IMR-90 (cell line): ENCODE results near the gene MORN4. TPM values are rescaled to one million over a fixed set of nuclear protein-coding genes. Genes with fewer than 3 reads are reported as not detected.

Source experiments
- ATAC-seq: fragments of 200-7000 bp; cut with Tn5 transposase; 2 replicates; pipeline ENCODE4 v1.9.1; 2020; ENCODE audit warnings: low read depth, mild to moderate bottlenecking, moderate library complexity
- BruUV-seq: library from RNA; stranded (reverse); fragments of 400-500 nt; replicated peaks from 2 replicates; lab custom pipeline; 2021; lab: Mats Ljungman, UMichigan
- CTCF ChIA-PET: fragments of 300-600 bp; formaldehyde crosslinking; extraction: SDS; loops from one replicate; lab custom pipeline; 2021; ENCODE audit warnings: antibody characterized with exemption; lab: Yijun Ruan, JAX
- POLR2A ChIA-PET: fragments of 300-600 bp; sonication (Branson Sonifier 250); formaldehyde crosslinking; loops from one replicate; lab custom pipeline; 2022; ENCODE audit warnings: antibody characterized with exemption; ENCODE audit not compliant: unreplicated experiment; lab: Charles Lee
- DNase-seq: peaks from one replicate; pipeline ENCODE4 v3.0.0; 2013
- H2AFZ ChIP-seq: replicated peaks from 2 replicates; pipeline ENCODE3; 2013; ENCODE audit warnings: low read length, mild to moderate bottlenecking; ENCODE audit not compliant: poor library complexity
- H2AK5ac ChIP-seq: 2 replicates; pipeline ENCODE4 v1.6.1; 2013; ENCODE audit warnings: low read depth, low read length, inconsistent platforms
- H2AK9ac ChIP-seq: replicated peaks from 2 replicates; pipeline ENCODE3; 2013; ENCODE audit warnings: mild to moderate bottlenecking, low read depth, low read length, moderate library complexity; ENCODE audit not compliant: poor library complexity
- H2BK120ac ChIP-seq: 2 replicates; pipeline ENCODE4 v1.6.1; 2013; ENCODE audit warnings: low read depth, low read length, inconsistent platforms
- H2BK15ac ChIP-seq: 3 replicates; pipeline ENCODE4 v1.6.1; 2013; ENCODE audit warnings: low read depth, low read length, inconsistent platforms
- H2BK20ac ChIP-seq: 2 replicates; pipeline ENCODE4 v1.6.1; 2013; ENCODE audit warnings: low read depth, mild to moderate bottlenecking, inconsistent platforms, low read length, moderate library complexity
- H2BK5ac ChIP-seq: 2 replicates; pipeline ENCODE4 v1.6.1; 2013; ENCODE audit warnings: mild to moderate bottlenecking, low read depth, low read length, inconsistent platforms; ENCODE audit not compliant: poor library complexity, severe bottlenecking
- H3K14ac ChIP-seq: replicated peaks from 2 replicates; pipeline ENCODE4 v1.6.1; 2013; ENCODE audit warnings: low read depth, low read length, inconsistent platforms
- H3K18ac ChIP-seq: 2 replicates; pipeline ENCODE4 v1.6.1; 2013; ENCODE audit warnings: low read depth, low read length, control low read depth
- H3K23ac ChIP-seq: 2 replicates; pipeline ENCODE4 v1.6.1; 2013; ENCODE audit warnings: low read depth, low read length, inconsistent platforms
- H3K27ac ChIP-seq: 2 replicates; pipeline ENCODE4 v1.5.1; 2013; ENCODE audit warnings: mild to moderate bottlenecking, control low read depth, low read length; ENCODE audit not compliant: insufficient read depth
- H3K27me3 ChIP-seq: 2 replicates; pipeline ENCODE4 v1.6.1; 2013; ENCODE audit warnings: low read length; ENCODE audit not compliant: control insufficient read depth, insufficient read depth
- H3K36me3 ChIP-seq: 2 replicates; pipeline ENCODE4 v1.6.1; 2013; ENCODE audit warnings: low read length, mixed read lengths; ENCODE audit not compliant: control insufficient read depth, insufficient read depth
- H3K4ac ChIP-seq: 2 replicates; pipeline ENCODE4 v1.6.1; 2013; ENCODE audit warnings: low read depth, low read length, inconsistent platforms
- H3K4me1 ChIP-seq: 2 replicates; pipeline ENCODE4 v1.6.1; 2013; ENCODE audit warnings: low read length, mixed read lengths; ENCODE audit not compliant: control insufficient read depth, insufficient read depth
- H3K4me2 ChIP-seq: 2 replicates; pipeline ENCODE4 v1.6.1; 2013; ENCODE audit warnings: low read depth, mild to moderate bottlenecking, control low read depth, low read length, moderate library complexity
- H3K4me3 ChIP-seq: 2 replicates; pipeline ENCODE4 v1.5.1; 2013; ENCODE audit warnings: low read depth, mild to moderate bottlenecking, control low read depth, low read length, moderate library complexity; ENCODE audit not compliant: insufficient read depth
- H3K56ac ChIP-seq: 2 replicates; pipeline ENCODE4 v1.6.1; 2013; ENCODE audit warnings: low read length, inconsistent platforms; ENCODE audit not compliant: insufficient read depth; ENCODE audit errors: extremely low read depth
- H3K79me1 ChIP-seq, 2 experiments: 2 replicates each; pipeline ENCODE4 v1.6.1; 2013; ENCODE audit warnings: low read length in 2 of 2, inconsistent platforms in 1 of 2, low read depth in 1 of 2
- H3K9ac ChIP-seq: 2 replicates; pipeline ENCODE4 v1.6.1; 2013; ENCODE audit warnings: low read depth, low read length, control low read depth
- H3K9me1 ChIP-seq: 2 replicates; pipeline ENCODE4 v1.6.1; 2013; ENCODE audit warnings: low read length, inconsistent platforms; ENCODE audit not compliant: insufficient read depth
- H3K9me3 ChIP-seq: 2 replicates; pipeline ENCODE4 v1.6.1; 2013; ENCODE audit warnings: low read length; ENCODE audit not compliant: control insufficient read depth, insufficient read depth
- H4K20me1 ChIP-seq: 2 replicates; pipeline ENCODE4 v1.6.1; 2013; ENCODE audit warnings: low read length, inconsistent platforms; ENCODE audit not compliant: insufficient read depth
- H4K5ac ChIP-seq: 2 replicates; pipeline ENCODE4 v1.6.1; 2013; ENCODE audit warnings: mild to moderate bottlenecking, low read depth, low read length, control low read depth
- H4K8ac ChIP-seq, 2 experiments: 2 replicates each; pipeline ENCODE4 v1.6.1; 2013; ENCODE audit warnings: low read depth in 2 of 2, low read length in 2 of 2, control low read depth in 1 of 2, inconsistent platforms in 1 of 2
- H4K91ac ChIP-seq: 2 replicates; pipeline ENCODE4 v1.6.1; 2013; ENCODE audit warnings: low read depth, low read length, inconsistent platforms; ENCODE audit not compliant: insufficient read depth
- FOS ChIP-seq: fragments of 150-350 bp; IDR thresholded peaks from 2 replicates; pipeline ENCODE4 v1.6.1; 2016; ENCODE audit warnings: low read depth, low read length
- MAZ ChIP-seq: IDR thresholded peaks from 2 replicates; pipeline ENCODE4 v1.6.1; 2012; ENCODE audit warnings: low read depth, mild to moderate bottlenecking, low read length, improper control_type of control experiment, moderate library complexity, borderline replicate concordance
- SMC3 ChIP-seq: fragments of 150-350 bp; IDR thresholded peaks from 2 replicates; pipeline ENCODE4 v1.6.1; 2016; ENCODE audit warnings: low read depth, mild to moderate bottlenecking, antibody characterized with exemption, low read length, moderate library complexity
- WGBS, 2 experiments: methylation state at CpG; one replicate each; pipeline versions ENCODE4 v1.1.5 to v1.1.7; 2013; ENCODE audit warnings: missing lambda C conversion rate in 2 of 2; ENCODE audit not compliant: insufficient read length in 1 of 2; ENCODE audit errors: extremely low coverage in 2 of 2; 5-methylcytosine and 5-hydroxymethylcytosine counted together
- dilution Hi-C: fragments of 300-500 bp; cut with HindIII; formaldehyde crosslinking; loops from one replicate; pipeline ENCODE4 v1.14.3; 2018; ENCODE audit warnings: low sequenced_read_pairs; ENCODE audit not compliant: unreplicated experiment
- in situ Hi-C: fragments of 300-500 bp; cut with MboI; formaldehyde crosslinking; loops from 3 replicates; pipeline ENCODE4 v1.14.3; 2019; ENCODE audit warnings: low sequenced_read_pairs, inconsistent platforms, mixed read lengths
- intact Hi-C: fragments of 100-400 bp; cut with micrococcal nuclease; formaldehyde crosslinking; loops from 2 replicates; pipeline ENCODE4 v1.10.0; 2022
- polyA plus RNA-seq, 3 experiments: library from polyadenylated mRNA; depleted of rRNA; stranded (reverse); fragments of >200 nt; gene quantifications; 2 replicates each; pipeline ENCODE4 v1.2.3, GENCODE V29; 2012; ENCODE audit warnings: low replicate concordance in 1 of 3
- total RNA-seq: library from RNA; depleted of rRNA; stranded (reverse); fragments of >200 nt; gene quantifications from 2 replicates; pipeline ENCODE4 v1.2.3, GENCODE V29; 2012; rRNA removed

Gene MORN4
- total and polyA plus RNA-seq, 2 of the 4 experiments (the other 2 are of a cell fraction): 3.2 to 8.4 TPM

DNA sequence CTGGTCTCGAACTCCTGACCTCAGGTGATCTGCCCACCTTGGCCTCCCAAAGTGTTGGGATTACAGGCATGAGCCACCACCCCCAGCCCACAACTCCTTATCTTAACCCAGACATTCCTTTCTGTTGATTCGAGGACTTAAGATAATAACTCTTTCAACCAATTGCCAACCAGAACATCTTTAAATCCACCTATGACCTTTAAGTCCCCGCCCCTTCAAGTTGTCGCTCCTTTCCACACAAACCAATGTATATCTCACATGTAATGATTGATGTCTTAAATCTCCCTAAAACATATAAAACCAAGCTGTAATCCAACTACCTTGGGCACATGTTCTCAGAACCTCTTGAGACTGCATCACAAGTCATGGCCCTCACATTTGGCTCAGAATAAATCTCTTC, 68.5 kb downstream of the MORN4 start:
- H4K5ac ChIP-seq: no peak overlapping the region
- H3K4me1 ChIP-seq: no peaks in the 10 kb centered on the region
- H2AK5ac ChIP-seq: no peak overlapping the region
- no peak overlapping the region for H3K18ac ChIP-seq
- H3K56ac ChIP-seq: no peak overlapping the region
- no peak overlapping the region for H2BK120ac ChIP-seq
- H2AK9ac ChIP-seq: no peak overlapping the region
- TF ChIP-seq SMC3: no peak
- TF ChIP-seq FOS: no peak
- TF ChIP-seq MAZ: no peak
- POLR2A ChIA-PET: no interaction called here
- no peaks in the 10 kb centered on the region for H4K20me1 ChIP-seq
- no peak overlapping the region for H3K4me3 ChIP-seq
- H4K8ac ChIP-seq: no peak overlapping the region
- H3K4ac ChIP-seq: no peak overlapping the region
- peaks cover 11 to 18% of the 10 kb centered on the region in 2 experiments; a peak in 2 of 4 replicates for H3K79me1 ChIP-seq
- H3K4me2 ChIP-seq: no peak overlapping the region
- H3K9ac ChIP-seq: no peak overlapping the region
- CTCF ChIA-PET: no interaction called here
- H4K91ac ChIP-seq: no peak overlapping the region
- H3K27me3 ChIP-seq: no peaks in the 10 kb centered on the region
- intact Hi-C loops: no loop called here
- H2BK20ac ChIP-seq: no peak overlapping the region
- no peak overlapping the region for H2BK5ac ChIP-seq
- in situ Hi-C loops: no loop called here
- H3K9me3 ChIP-seq: no peaks in the 10 kb centered on the region
- H3K36me3 ChIP-seq: peaks cover 12% of the 10 kb centered on the region
- no peak overlapping the region for H3K23ac ChIP-seq
- no peak overlapping the region for H2AFZ ChIP-seq
- no peak overlapping the region for H2BK15ac ChIP-seq
- BruUV-seq: no TSS peak
- DNase-seq (peak; percentile 24), ATAC-seq (no peak)
- dilution Hi-C loops: no loop called here
- no peaks in the 10 kb centered on the region for H3K9me1 ChIP-seq
- no peak overlapping the region for H3K27ac ChIP-seq
- WGBS, 2 experiments: 33% methylated on average over 1 of the region's 4 CpGs; no CpG with 5 or more reads in 1 of the 2 experiments
- H3K14ac ChIP-seq: no peak overlapping the region

Other genes with a start within 250 kb of the MORN4 start
- gene RRP12, start 232.2 kb downstream of the MORN4 start, total RNA-seq: 21.5 and 22.2 TPM in 2 replicates
- gene RRP12, start 232.2 kb downstream of the MORN4 start, polyA plus RNA-seq (2012; rRNA removed): 22.4 and 23.3 TPM in 2 replicates
- gene PGAM1, start 207.3 kb downstream of the MORN4 start, total RNA-seq: 716 and 841 TPM in 2 replicates
- gene PGAM1, start 207.3 kb downstream of the MORN4 start, polyA plus RNA-seq (2012; rRNA removed): 617 and 686 TPM in 2 replicates
- gene EXOSC1, start 187.5 kb downstream of the MORN4 start, total RNA-seq: 47.2 and 51.6 TPM in 2 replicates
- 48.8 and 49.7 TPM in 2 replicates for gene EXOSC1, start 187.5 kb downstream of the MORN4 start, polyA plus RNA-seq (2012; rRNA removed)
- gene ZDHHC16, start 187.3 kb downstream of the MORN4 start, total RNA-seq: 51.7 and 64.0 TPM in 2 replicates
- gene ZDHHC16, start 187.3 kb downstream of the MORN4 start, polyA plus RNA-seq (2012; rRNA removed): 54.7 and 57.9 TPM in 2 replicates
- gene MMS19, start 135.1 kb downstream of the MORN4 start, total RNA-seq: 55.3 and 70.1 TPM in 2 replicates
- gene MMS19, start 135.1 kb downstream of the MORN4 start, polyA plus RNA-seq (2012; rRNA removed): 72.7 TPM in 2 replicates
- 21.9 TPM in 2 replicates for gene UBTD1, start 134.6 kb downstream of the MORN4 start, total RNA-seq
- 44.9 and 57.5 TPM in 2 replicates for gene UBTD1, start 134.6 kb downstream of the MORN4 start, polyA plus RNA-seq (2012; rRNA removed)
- gene ANKRD2, start 60.7 kb downstream of the MORN4 start, total RNA-seq: 0.28 and 0.36 TPM in 2 replicates
- 0.40 and 0.65 TPM in 2 replicates for gene ANKRD2, start 60.7 kb downstream of the MORN4 start, polyA plus RNA-seq (2012; rRNA removed)
- 0.36 and 0.56 TPM in 2 replicates for gene HOGA1, start 49.1 kb downstream of the MORN4 start, total RNA-seq
- 0.41 and 0.42 TPM in 2 replicates for gene HOGA1, start 49.1 kb downstream of the MORN4 start, polyA plus RNA-seq (2012; rRNA removed)
- not detected in 2 replicates for gene C10orf62, start 43.8 kb downstream of the MORN4 start, total RNA-seq
- not detected in 2 replicates for gene C10orf62, start 43.8 kb downstream of the MORN4 start, polyA plus RNA-seq (2012; rRNA removed)
- gene PI4K2A, start 7.2 kb upstream of the MORN4 start, total RNA-seq: 15.6 and 15.8 TPM in 2 replicates
- 25.3 and 27.3 TPM in 2 replicates for gene PI4K2A, start 7.2 kb upstream of the MORN4 start, polyA plus RNA-seq (2012; rRNA removed)
- gene AVPI1, start 53.7 kb upstream of the MORN4 start, total RNA-seq: 26.7 and 30.8 TPM in 2 replicates
- gene AVPI1, start 53.7 kb upstream of the MORN4 start, polyA plus RNA-seq (2012; rRNA removed): 29.8 and 33.6 TPM in 2 replicates
- gene MARVELD1, start 80.2 kb upstream of the MORN4 start, total RNA-seq: 12.0 and 15.6 TPM in 2 replicates
- 61.1 and 68.1 TPM in 2 replicates for gene MARVELD1, start 80.2 kb upstream of the MORN4 start, polyA plus RNA-seq (2012; rRNA removed)
- 12.8 and 13.1 TPM in 2 replicates for gene ZFYVE27, start 103.6 kb upstream of the MORN4 start, total RNA-seq
- gene ZFYVE27, start 103.6 kb upstream of the MORN4 start, polyA plus RNA-seq (2012; rRNA removed): 18.7 and 22.2 TPM in 2 replicates
- gene SFRP5, start 138.5 kb upstream of the MORN4 start, total RNA-seq: not detected in 2 replicates
- not detected in 2 replicates for gene SFRP5, start 138.5 kb upstream of the MORN4 start, polyA plus RNA-seq (2012; rRNA removed)
- gene GOLGA7B, start 216.3 kb upstream of the MORN4 start, total RNA-seq: not detected in 2 replicates
- gene GOLGA7B, start 216.3 kb upstream of the MORN4 start, polyA plus RNA-seq (2012; rRNA removed): not detected in 2 replicates